Panc1 (cell line): Measurements from ENCODE around the gene ATM. TPM values are rescaled to one million over a fixed set of nuclear protein-coding genes. Genes with fewer than 3 reads are reported as not detected.
"Not testable (repeated sequence)": the region's sequence is repeated elsewhere in the genome, so short reads cannot be mapped to it uniquely, and the experiment has no call there.

ENCODE experiments used
- ATAC-seq: fragments of 200-7000 bp; cut with Tn5 transposase; 2 replicates; pipeline ENCODE4 v1.9.1; 2020; ENCODE audit warnings: mild to moderate bottlenecking, moderate library complexity
- BruUV-seq: library from RNA; stranded (reverse); fragments of 400-500 nt; replicated peaks from 2 replicates; lab custom pipeline; 2021; lab: Mats Ljungman, UMichigan
- CTCF ChIA-PET: fragments of 300-600 bp; sonication (Branson Sonifier 250); formaldehyde crosslinking; loops from one replicate; lab custom pipeline; 2022; ENCODE audit warnings: antibody characterized with exemption; lab: Charles Lee
- POLR2A ChIA-PET: fragments of 300-600 bp; sonication (Branson Sonifier 250); formaldehyde crosslinking; loops from one replicate; lab custom pipeline; 2022; ENCODE audit warnings: antibody characterized with exemption; lab: Charles Lee
- DNase-seq: peaks from one replicate; pipeline ENCODE4 v3.0.0-alpha.2; 2010; ENCODE audit warnings: low read depth, low spot score
- H3K27ac ChIP-seq: 2 replicates; pipeline ENCODE4 v1.5.1; 2011; ENCODE audit warnings: mild to moderate bottlenecking, low read length, inconsistent platforms
- H3K27me3 ChIP-seq: fragments of 200-500 bp; sonication (Bioruptor generic); 2 replicates; pipeline ENCODE4 v1.6.0; 2014; ENCODE audit warnings: low read length, inconsistent platforms; ENCODE audit not compliant: control insufficient read depth, insufficient read depth
- H3K36me3 ChIP-seq: fragments of 200-500 bp; sonication (Bioruptor generic); 2 replicates; pipeline ENCODE4 v1.5.1; 2014; ENCODE audit warnings: inconsistent platforms, mild to moderate bottlenecking, low read length, moderate library complexity; ENCODE audit not compliant: control insufficient read depth, insufficient read depth
- H3K4me1 ChIP-seq: 2 replicates; pipeline ENCODE4 v1.5.1; 2011; ENCODE audit warnings: inconsistent platforms, mild to moderate bottlenecking, low read length, moderate library complexity; ENCODE audit not compliant: control insufficient read depth, insufficient read depth
- H3K4me3 ChIP-seq, 2 experiments: 2 replicates each; pipeline ENCODE4 v1.5.1; 2011 to 2012; ENCODE audit warnings: low read depth in 2 of 2, low read length in 2 of 2, mild to moderate bottlenecking in 2 of 2, inconsistent platforms in 1 of 2, moderate library complexity in 1 of 2
- H3K9me3 ChIP-seq: fragments of 200-500 bp; sonication (Bioruptor generic); 2 replicates; pipeline ENCODE4 v1.5.1; 2014; ENCODE audit warnings: low read depth, mild to moderate bottlenecking, inconsistent platforms, low read length, moderate library complexity; ENCODE audit not compliant: control insufficient read depth, insufficient read depth
- POLR2AphosphoS5 ChIP-seq: IDR thresholded peaks from 2 replicates; pipeline ENCODE4 v1.6.1; 2012; ENCODE audit warnings: mild to moderate bottlenecking, low read depth, low read length, moderate library complexity
- SIN3A ChIP-seq: IDR thresholded peaks from 2 replicates; pipeline ENCODE4 v1.6.1; 2012; ENCODE audit warnings: low read depth, mild to moderate bottlenecking, low read length, moderate library complexity, borderline replicate concordance; ENCODE audit not compliant: insufficient read depth
- TCF7L2 ChIP-seq: IDR thresholded peaks from 2 replicates; pipeline ENCODE4 v1.6.1; 2011; ENCODE audit warnings: mild to moderate bottlenecking, low read depth, low read length, inconsistent platforms
- in situ Hi-C: cut with HindIII; loops from 2 replicates; pipeline ENCODE4 v1.10.0; 2016; ENCODE audit warnings: low sequenced_read_pairs, low pct_unique_long_range_greater_than_20kb
- intact Hi-C: fragments of 100-400 bp; cut with micrococcal nuclease; formaldehyde crosslinking; loops from one replicate; pipeline ENCODE4 v1.10.0; 2022; ENCODE audit not compliant: unreplicated experiment
- total RNA-seq: library from RNA; stranded (reverse); gene quantifications from one replicate; pipeline ENCODE4 v1.2.1, GENCODE V29; 2021; ENCODE audit not compliant: unreplicated experiment
- TF ChIP-seq, protein P1 (sequence below), 2 experiments: IDR thresholded peaks; 2 replicates each; pipeline ENCODE4 v1.6.1; 2011 to 2012; ENCODE audit warnings: low read depth in 2 of 2, control low read depth in 1 of 2, low read length in 1 of 2, mild to moderate bottlenecking in 1 of 2, moderate library complexity in 1 of 2; ENCODE audit not compliant: insufficient read depth in 1 of 2
- TF ChIP-seq, protein P2 (sequence below): fragments of 450-650 bp; IDR thresholded peaks from 2 replicates; pipeline ENCODE4 v1.5.1; 2017; ENCODE audit warnings: mild to moderate bottlenecking

The ATM gene
- total RNA-seq, 1 experiment from 2014 or later: 95.6 TPM

DNA sequence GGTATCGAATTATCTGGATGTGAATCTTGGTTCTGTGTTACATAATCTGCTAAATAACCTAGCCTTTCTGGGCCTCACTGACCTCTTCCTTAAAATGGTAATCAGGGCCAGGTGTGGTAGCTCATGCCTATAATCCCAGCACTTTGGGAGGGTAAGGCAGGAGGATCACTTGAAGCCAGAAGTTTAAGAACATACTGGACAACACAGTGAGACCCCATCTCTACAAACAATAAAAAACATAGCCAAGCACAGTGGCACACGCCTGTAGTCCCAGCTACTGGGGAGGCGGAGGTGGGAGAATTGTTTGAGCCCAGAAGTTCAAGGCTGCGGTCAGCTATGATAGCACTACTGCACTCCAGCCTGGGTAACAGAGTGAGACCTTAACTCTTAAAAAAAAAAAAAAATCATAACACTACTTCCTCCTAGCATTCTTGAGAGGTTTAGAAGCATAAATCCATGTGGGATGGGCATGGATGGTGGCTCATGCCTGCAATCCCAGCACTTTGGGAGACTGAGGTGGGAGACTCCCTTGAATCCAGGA is 171.9 kb downstream of the ATM start:
- in situ Hi-C loops: no loop called here

DNA sequence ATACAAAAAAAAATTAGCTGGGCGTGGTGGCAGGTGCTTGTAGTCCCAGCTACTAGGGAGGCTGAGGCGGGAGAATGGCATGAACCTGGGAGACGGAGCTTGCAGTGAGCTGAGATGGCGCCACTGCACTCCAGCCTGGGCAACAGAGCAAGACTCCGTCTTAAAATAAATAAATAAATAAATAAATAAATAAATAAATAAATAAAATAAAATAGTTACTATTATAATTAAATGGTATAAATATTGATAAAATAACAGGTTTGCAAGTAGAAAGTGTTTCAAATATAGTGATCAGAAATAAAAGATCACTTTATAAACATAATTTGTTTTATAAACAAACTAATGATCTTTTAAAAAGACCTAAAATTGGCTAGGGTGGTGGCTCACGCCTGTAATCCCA is 173.8 kb downstream of the ATM start:
- H3K27ac ChIP-seq, BruUV-seq, DNase-seq, H3K36me3 ChIP-seq, H3K9me3 ChIP-seq, H3K27me3 ChIP-seq, in situ Hi-C loops, POLR2A ChIA-PET, intact Hi-C loops, H3K4me1 ChIP-seq, ATAC-seq, H3K4me3 ChIP-seq: not testable (repeated sequence)
- CTCF ChIA-PET: interaction anchor here (0.7 kb wide), 1 partner anchor 53 kb away, joined by 7 read pairs; no protein-coding TSS in a partner anchor

More for the DNA sequence above, 171.9 kb downstream of the ATM start:
- no peak for ATAC-seq
- ChIA-PET POLR2A (no interaction called here), CTCF (interaction anchor here (0.7 kb wide), 1 partner anchor 1209 kb away, joined by 8 read pairs; no protein-coding TSS in a partner anchor)
- H3K4me3 ChIP-seq: no peak overlapping the region
- H3K36me3 ChIP-seq: no peaks in the 10 kb centered on the region
- no peaks in the 10 kb centered on the region; the same call in 1 of the 2 replicates for H3K27me3 ChIP-seq
- DNase-seq: no peak
- BruUV-seq: no TSS peak
- intact Hi-C loops: no loop called here
- H3K9me3 ChIP-seq: no peaks in the 10 kb centered on the region
- no peak overlapping the region for H3K27ac ChIP-seq
- TF ChIP-seq, protein P1, sequence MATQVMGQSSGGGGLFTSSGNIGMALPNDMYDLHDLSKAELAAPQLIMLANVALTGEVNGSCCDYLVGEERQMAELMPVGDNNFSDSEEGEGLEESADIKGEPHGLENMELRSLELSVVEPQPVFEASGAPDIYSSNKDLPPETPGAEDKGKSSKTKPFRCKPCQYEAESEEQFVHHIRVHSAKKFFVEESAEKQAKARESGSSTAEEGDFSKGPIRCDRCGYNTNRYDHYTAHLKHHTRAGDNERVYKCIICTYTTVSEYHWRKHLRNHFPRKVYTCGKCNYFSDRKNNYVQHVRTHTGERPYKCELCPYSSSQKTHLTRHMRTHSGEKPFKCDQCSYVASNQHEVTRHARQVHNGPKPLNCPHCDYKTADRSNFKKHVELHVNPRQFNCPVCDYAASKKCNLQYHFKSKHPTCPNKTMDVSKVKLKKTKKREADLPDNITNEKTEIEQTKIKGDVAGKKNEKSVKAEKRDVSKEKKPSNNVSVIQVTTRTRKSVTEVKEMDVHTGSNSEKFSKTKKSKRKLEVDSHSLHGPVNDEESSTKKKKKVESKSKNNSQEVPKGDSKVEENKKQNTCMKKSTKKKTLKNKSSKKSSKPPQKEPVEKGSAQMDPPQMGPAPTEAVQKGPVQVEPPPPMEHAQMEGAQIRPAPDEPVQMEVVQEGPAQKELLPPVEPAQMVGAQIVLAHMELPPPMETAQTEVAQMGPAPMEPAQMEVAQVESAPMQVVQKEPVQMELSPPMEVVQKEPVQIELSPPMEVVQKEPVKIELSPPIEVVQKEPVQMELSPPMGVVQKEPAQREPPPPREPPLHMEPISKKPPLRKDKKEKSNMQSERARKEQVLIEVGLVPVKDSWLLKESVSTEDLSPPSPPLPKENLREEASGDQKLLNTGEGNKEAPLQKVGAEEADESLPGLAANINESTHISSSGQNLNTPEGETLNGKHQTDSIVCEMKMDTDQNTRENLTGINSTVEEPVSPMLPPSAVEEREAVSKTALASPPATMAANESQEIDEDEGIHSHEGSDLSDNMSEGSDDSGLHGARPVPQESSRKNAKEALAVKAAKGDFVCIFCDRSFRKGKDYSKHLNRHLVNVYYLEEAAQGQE (IDR thresholded peaks at IDR 0.05; ENCODE audit: insufficient read depth in 1 of 2, low read depth in 2 of 2, low read length in 1 of 2): no peak
- TF ChIP-seq POLR2AphosphoS5 (no peak), TCF7L2 (no peak), SIN3A (no peak)
- TF ChIP-seq, protein P2, sequence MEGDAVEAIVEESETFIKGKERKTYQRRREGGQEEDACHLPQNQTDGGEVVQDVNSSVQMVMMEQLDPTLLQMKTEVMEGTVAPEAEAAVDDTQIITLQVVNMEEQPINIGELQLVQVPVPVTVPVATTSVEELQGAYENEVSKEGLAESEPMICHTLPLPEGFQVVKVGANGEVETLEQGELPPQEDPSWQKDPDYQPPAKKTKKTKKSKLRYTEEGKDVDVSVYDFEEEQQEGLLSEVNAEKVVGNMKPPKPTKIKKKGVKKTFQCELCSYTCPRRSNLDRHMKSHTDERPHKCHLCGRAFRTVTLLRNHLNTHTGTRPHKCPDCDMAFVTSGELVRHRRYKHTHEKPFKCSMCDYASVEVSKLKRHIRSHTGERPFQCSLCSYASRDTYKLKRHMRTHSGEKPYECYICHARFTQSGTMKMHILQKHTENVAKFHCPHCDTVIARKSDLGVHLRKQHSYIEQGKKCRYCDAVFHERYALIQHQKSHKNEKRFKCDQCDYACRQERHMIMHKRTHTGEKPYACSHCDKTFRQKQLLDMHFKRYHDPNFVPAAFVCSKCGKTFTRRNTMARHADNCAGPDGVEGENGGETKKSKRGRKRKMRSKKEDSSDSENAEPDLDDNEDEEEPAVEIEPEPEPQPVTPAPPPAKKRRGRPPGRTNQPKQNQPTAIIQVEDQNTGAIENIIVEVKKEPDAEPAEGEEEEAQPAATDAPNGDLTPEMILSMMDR: no peak
- H3K4me1 ChIP-seq: no peaks in the 10 kb centered on the region

DNA sequence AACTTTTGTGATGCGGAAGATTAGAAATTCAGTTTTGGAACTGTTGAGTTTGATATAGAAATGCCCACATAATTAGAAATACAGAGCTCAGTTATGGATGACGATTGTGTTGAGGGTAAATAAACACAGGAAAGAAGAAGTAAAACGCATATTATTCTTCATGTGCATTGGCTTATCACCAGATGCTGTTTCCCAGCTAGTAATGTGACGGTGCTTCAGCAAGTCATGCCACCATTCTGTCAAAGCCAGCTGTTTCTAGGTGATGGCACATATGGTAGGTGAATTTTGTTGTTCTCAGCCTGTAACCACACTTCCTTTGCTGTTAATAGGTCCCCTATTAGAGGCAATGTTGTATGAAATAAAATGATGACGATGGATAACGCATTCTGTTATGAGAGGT is 175.6 kb downstream of the ATM start:
- DNase-seq (no peak), ATAC-seq (no peak)
- H3K36me3 ChIP-seq: no peaks in the 10 kb centered on the region
- in situ Hi-C loops: no loop called here
- no peaks in the 10 kb centered on the region for H3K4me1 ChIP-seq
- H3K27me3 ChIP-seq: no peaks in the 10 kb centered on the region; the same call in 1 of the 2 replicates
- ChIA-PET CTCF (no interaction called here), POLR2A (interaction anchor here (0.7 kb wide), 1 partner anchor 11 kb away, joined by 3 read pairs; no protein-coding TSS in a partner anchor)
- BruUV-seq: no TSS peak
- H3K4me3 ChIP-seq: no peak overlapping the region
- H3K27ac ChIP-seq: no peak overlapping the region
- no peak for TF ChIP-seq TCF7L2
- TF ChIP-seq, protein P2: no peak
- TF ChIP-seq, protein P1 (IDR thresholded peaks at IDR 0.05; ENCODE audit: insufficient read depth in 1 of 2, low read depth in 2 of 2, low read length in 1 of 2): no peak
- TF ChIP-seq POLR2AphosphoS5: no peak
- intact Hi-C loops: no loop called here
- no peaks in the 10 kb centered on the region for H3K9me3 ChIP-seq
